Dendritic cell treated with granulocyte-macrophage colony-stimulating factor and Interleukin-4, amounts not matched to agents 40 ng/mL and 50 ng/mL, for 4 days (primary cell): Measurements from ENCODE around the gene SYNE1.

Source experiments
- H3K27ac Mint-ChIP-seq: one replicate; pipeline ENCODE4 v1.8.0; 2022; ENCODE audit warnings: mild to moderate bottlenecking, mixed read lengths
- H3K27me3 Mint-ChIP-seq: one replicate; pipeline ENCODE4 v1.8.0; 2022; ENCODE audit warnings: mild to moderate bottlenecking, mixed read lengths
- H3K36me3 Mint-ChIP-seq: one replicate; pipeline ENCODE4 v1.8.0; 2022; ENCODE audit warnings: low read depth, mixed read lengths
- H3K4me1 Mint-ChIP-seq: one replicate; pipeline ENCODE4 v1.8.0; 2022; ENCODE audit warnings: low read depth, mixed read lengths
- H3K4me3 Mint-ChIP-seq: one replicate; pipeline ENCODE4 v1.8.0; 2022; ENCODE audit warnings: mild to moderate bottlenecking, moderate library complexity, mixed read lengths
- H3K9me3 Mint-ChIP-seq: one replicate; pipeline ENCODE4 v1.8.0; 2022; ENCODE audit warnings: mixed read lengths
- intact Hi-C: fragments of 100-400 bp; cut with micrococcal nuclease; formaldehyde crosslinking; loops from one replicate; pipeline ENCODE4 v1.15.0; 2022

The SYNE1 gene

GRCh38 chr6:152173321-152173720, 463.8 kb downstream of the SYNE1 start:
- no peak overlapping the region for H3K4me3 Mint-ChIP-seq
- intact Hi-C loops: no loop called here
- H3K4me1 Mint-ChIP-seq: peaks cover 5% of the 10 kb centered on the region

GRCh38 chr6:152170702-152171667, 466.2 kb downstream of the SYNE1 start:
- H3K4me3 Mint-ChIP-seq: no peak overlapping the region
- peaks cover 27% of the 10 kb centered on the region for H3K36me3 Mint-ChIP-seq
- intact Hi-C loops: no loop called here
- H3K27me3 Mint-ChIP-seq: no peaks in the 10 kb centered on the region
- no peaks in the 10 kb centered on the region for H3K9me3 Mint-ChIP-seq
- peaks cover 5% of the 10 kb centered on the region for H3K4me1 Mint-ChIP-seq
- H3K27ac Mint-ChIP-seq: no peak overlapping the region

More at GRCh38 chr6:152173321-152173720, 463.8 kb downstream of the SYNE1 start:
- Mint-ChIP-seq H3K9me3 (no peaks in the 10 kb centered on the region), H3K36me3 (peaks cover 26% of the 10 kb centered on the region), H3K27ac (no peak overlapping the region), H3K27me3 (no peaks in the 10 kb centered on the region)

GRCh38 chr6:152170313-152170701, 466.9 kb downstream of the SYNE1 start:
- Mint-ChIP-seq H3K27ac (no peak overlapping the region), H3K36me3 (peaks cover 21% of the 10 kb centered on the region), H3K9me3 (no peaks in the 10 kb centered on the region), H3K4me1 (peaks cover 5% of the 10 kb centered on the region), H3K27me3 (no peaks in the 10 kb centered on the region), H3K4me3 (no peak overlapping the region)
- intact Hi-C loops: no loop called here

GRCh38 chr6:152167641-152168603, 469.2 kb downstream of the SYNE1 start:
- no peaks in the 10 kb centered on the region for H3K27me3 Mint-ChIP-seq
- no peaks in the 10 kb centered on the region for H3K4me1 Mint-ChIP-seq
- no peaks in the 10 kb centered on the region for H3K9me3 Mint-ChIP-seq
- no peak overlapping the region for H3K27ac Mint-ChIP-seq
- intact Hi-C loops: no loop called here
- no peak overlapping the region for H3K4me3 Mint-ChIP-seq
- peaks cover 30% of the 10 kb centered on the region for H3K36me3 Mint-ChIP-seq

- intact Hi-C loops: no loop called here
- Mint-ChIP-seq H3K27ac (no peak overlapping the region), H3K4me3 (no peak overlapping the region), H3K36me3 (peaks cover 37% of the 10 kb centered on the region), H3K9me3 (no peaks in the 10 kb centered on the region), H3K4me1 (no peaks in the 10 kb centered on the region), H3K27me3 (no peaks in the 10 kb centered on the region)
These were observed 470.3 kb downstream of the SYNE1 start for GRCh38 chr6:152166897-152167296.

GRCh38 chr6:152166497-152166896, 470.7 kb downstream of the SYNE1 start:
- Mint-ChIP-seq H3K36me3 (peaks cover 37% of the 10 kb centered on the region), H3K4me1 (no peaks in the 10 kb centered on the region), H3K9me3 (no peaks in the 10 kb centered on the region), H3K27ac (no peak overlapping the region), H3K27me3 (no peaks in the 10 kb centered on the region), H3K4me3 (no peak overlapping the region)
- intact Hi-C loops: no loop called here

GRCh38 chr6:152164957-152165356, 472.2 kb downstream of the SYNE1 start:
- Mint-ChIP-seq H3K27me3 (no peaks in the 10 kb centered on the region), H3K9me3 (no peaks in the 10 kb centered on the region), H3K27ac (no peak overlapping the region), H3K4me1 (no peaks in the 10 kb centered on the region), H3K4me3 (no peak overlapping the region), H3K36me3 (peaks cover 27% of the 10 kb centered on the region)
- intact Hi-C loops: no loop called here

- H3K27ac Mint-ChIP-seq: no peak overlapping the region
- H3K4me1 Mint-ChIP-seq: no peaks in the 10 kb centered on the region
- intact Hi-C loops: no loop called here
- H3K9me3 Mint-ChIP-seq: no peaks in the 10 kb centered on the region
- H3K27me3 Mint-ChIP-seq: no peaks in the 10 kb centered on the region
- peaks cover 24% of the 10 kb centered on the region for H3K36me3 Mint-ChIP-seq
- H3K4me3 Mint-ChIP-seq: no peak overlapping the region
These were observed 475.7 kb downstream of the SYNE1 start for GRCh38 chr6:152161501-152161900.

GRCh38 chr6:152160346-152160745, 476.8 kb downstream of the SYNE1 start:
- intact Hi-C loops: no loop called here
- Mint-ChIP-seq H3K9me3 (no peaks in the 10 kb centered on the region), H3K4me1 (no peaks in the 10 kb centered on the region), H3K27ac (no peak overlapping the region), H3K36me3 (peaks cover 29% of the 10 kb centered on the region), H3K4me3 (no peak overlapping the region), H3K27me3 (no peaks in the 10 kb centered on the region)

GRCh38 chr6:152155792-152156191, 481.4 kb downstream of the SYNE1 start:
- H3K4me1 Mint-ChIP-seq: peaks cover 8% of the 10 kb centered on the region
- H3K4me3 Mint-ChIP-seq: no peak overlapping the region
- peaks cover 41% of the 10 kb centered on the region for H3K36me3 Mint-ChIP-seq
- no peaks in the 10 kb centered on the region for H3K27me3 Mint-ChIP-seq
- no peaks in the 10 kb centered on the region for H3K9me3 Mint-ChIP-seq
- no peak overlapping the region for H3K27ac Mint-ChIP-seq
- intact Hi-C loops: no loop called here

- no peaks in the 10 kb centered on the region for H3K9me3 Mint-ChIP-seq
- H3K36me3 Mint-ChIP-seq: peaks cover 51% of the 10 kb centered on the region
- H3K4me1 Mint-ChIP-seq: peaks cover 8% of the 10 kb centered on the region
- H3K4me3 Mint-ChIP-seq: no peak overlapping the region
- no peaks in the 10 kb centered on the region for H3K27me3 Mint-ChIP-seq
- no peak overlapping the region for H3K27ac Mint-ChIP-seq
- intact Hi-C loops: no loop called here
These were observed 482.4 kb downstream of the SYNE1 start for GRCh38 chr6:152154559-152155356.

- intact Hi-C loops: no loop called here
- Mint-ChIP-seq H3K27me3 (no peaks in the 10 kb centered on the region), H3K4me3 (peak overlapping the region; percentile 53), H3K36me3 (peaks cover 75% of the 10 kb centered on the region), H3K27ac (no peak overlapping the region), H3K9me3 (no peaks in the 10 kb centered on the region), H3K4me1 (peaks cover 8% of the 10 kb centered on the region)
These were observed 485.2 kb downstream of the SYNE1 start for GRCh38 chr6:152151920-152152319.

GRCh38 chr6:152150196-152150595, 487.0 kb downstream of the SYNE1 start:
- intact Hi-C loops: no loop called here
- H3K36me3 Mint-ChIP-seq: peaks cover 75% of the 10 kb centered on the region
- peaks cover 8% of the 10 kb centered on the region for H3K4me1 Mint-ChIP-seq
- H3K27ac Mint-ChIP-seq: no peak overlapping the region
- no peak overlapping the region for H3K4me3 Mint-ChIP-seq
- no peaks in the 10 kb centered on the region for H3K27me3 Mint-ChIP-seq
- no peaks in the 10 kb centered on the region for H3K9me3 Mint-ChIP-seq
